ENCODE results near the gene PPP1R1B.

Gene PPP1R1B

GRCh38 chr17:39618246-39618913 lies 8.4 kb upstream of the PPP1R1B start:
- FAIRE-seq = no peak
- no peak for DNase-seq (ENCODE audit: insufficient read length, low spot score)
- TF ChIP-seq CTCF (IDR thresholded peaks at IDR 0.05; ENCODE audit: insufficient read depth, missing control alignments) = no peak

GRCh38 chr17:39618956-39619785 lies 7.6 kb upstream of the PPP1R1B start:
- no peak for DNase-seq (ENCODE audit: insufficient read length, low spot score)
- TF ChIP-seq CTCF (IDR thresholded peaks at IDR 0.05; ENCODE audit: insufficient read depth, missing control alignments) = no peak
- FAIRE-seq = no peak

- DNase-seq (ENCODE audit: insufficient read length, low spot score) (no peak), FAIRE-seq (no peak)
- TF ChIP-seq CTCF (IDR thresholded peaks at IDR 0.05; ENCODE audit: insufficient read depth, missing control alignments) = no peak
Measured at GRCh38 chr17:39619786-39620101, 7.0 kb upstream of the PPP1R1B start.

GRCh38 chr17:39621523-39622379 lies 5.0 kb upstream of the PPP1R1B start:
- TF ChIP-seq CTCF (IDR thresholded peaks at IDR 0.05; ENCODE audit: insufficient read depth, missing control alignments) = peak; percentile 100
- DNase-seq (ENCODE audit: insufficient read length, low spot score) (peak; percentile 90), FAIRE-seq (no peak)

- TF ChIP-seq CTCF (IDR thresholded peaks at IDR 0.05; ENCODE audit: insufficient read depth, missing control alignments) = no peak
- no peak for FAIRE-seq
- DNase-seq (ENCODE audit: insufficient read length, low spot score) = no peak
Measured at GRCh38 chr17:39622380-39623006, 4.3 kb upstream of the PPP1R1B start.

- DNase-seq (ENCODE audit: insufficient read length, low spot score) = peak; percentile 74
- peak; percentile 98 for TF ChIP-seq CTCF (IDR thresholded peaks at IDR 0.05; ENCODE audit: insufficient read depth, missing control alignments)
- no peak for FAIRE-seq
Measured at GRCh38 chr17:39623356-39623950, 3.3 kb upstream of the PPP1R1B start.

Measured in D721Med (cell line).